Activated naive CD8-positive, alpha-beta T cell treated with anti-CD3 and anti-CD28 coated beads, Interleukin-2, amount 50 U/mL, for 24 hours (primary cell): ENCODE results near the gene ABCB9.
"Not testable (repeated sequence)": the region's sequence is repeated elsewhere in the genome, so short reads cannot be mapped to it uniquely, and the experiment has no call there.

Experiments used
- ATAC-seq: fragments of 150-1000 bp; cut with Tn5 transposase; one replicate; pipeline ENCODE4 v1.10.0; 2021
- DNase-seq: peaks from one replicate; pipeline ENCODE4 v3.0.0; 2021
- H3K27ac Mint-ChIP-seq: one replicate; pipeline ENCODE4 v1.8.0; 2021; ENCODE audit warnings: mild to moderate bottlenecking, mixed read lengths
- H3K27me3 Mint-ChIP-seq: one replicate; pipeline ENCODE4 v1.8.0; 2021; ENCODE audit warnings: mixed read lengths
- H3K36me3 Mint-ChIP-seq: one replicate; pipeline ENCODE4 v1.8.0; 2021; ENCODE audit warnings: low read depth, mixed read lengths
- H3K4me1 Mint-ChIP-seq: one replicate; pipeline ENCODE4 v1.8.0; 2021; ENCODE audit warnings: mixed read lengths
- H3K4me3 Mint-ChIP-seq: one replicate; pipeline ENCODE4 v1.8.0; 2021; ENCODE audit warnings: mild to moderate bottlenecking, moderate library complexity, mixed read lengths
- H3K9me3 Mint-ChIP-seq: one replicate; pipeline ENCODE4 v1.8.0; 2021; ENCODE audit warnings: mixed read lengths

The ABCB9 gene

DNA sequence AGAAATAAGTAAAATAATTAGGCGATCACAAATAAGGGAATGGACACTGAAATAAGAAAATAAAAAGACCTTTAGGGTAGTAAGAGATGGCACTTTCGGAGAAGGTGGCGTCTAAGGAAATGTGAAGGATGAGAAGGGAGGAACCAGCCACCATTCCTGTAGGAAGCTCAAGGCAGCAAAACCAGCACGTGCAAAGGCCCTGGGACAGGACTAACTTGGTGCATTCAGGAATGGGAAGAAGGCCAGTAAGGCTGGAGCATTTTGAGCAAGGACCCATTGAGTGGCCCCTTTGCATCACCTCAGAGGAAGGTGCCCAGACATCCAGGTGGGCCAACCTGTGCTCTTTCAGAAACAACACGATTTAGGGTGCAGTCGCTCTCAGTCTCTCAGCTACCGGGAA lies 69.6 kb downstream of the ABCB9 start:
- peak overlapping the region; percentile 86 for H3K4me3 Mint-ChIP-seq
- H3K27ac Mint-ChIP-seq, result peak overlapping the region; percentile 75
- H3K27me3 Mint-ChIP-seq, result no peaks in the 10 kb centered on the region
- H3K9me3 Mint-ChIP-seq, result peaks cover 6% of the 10 kb centered on the region
- H3K4me1 Mint-ChIP-seq, result peaks cover 93% of the 10 kb centered on the region
- DNase-seq (no peak), ATAC-seq (no peak)
- peaks cover 6% of the 10 kb centered on the region for H3K36me3 Mint-ChIP-seq

DNA sequence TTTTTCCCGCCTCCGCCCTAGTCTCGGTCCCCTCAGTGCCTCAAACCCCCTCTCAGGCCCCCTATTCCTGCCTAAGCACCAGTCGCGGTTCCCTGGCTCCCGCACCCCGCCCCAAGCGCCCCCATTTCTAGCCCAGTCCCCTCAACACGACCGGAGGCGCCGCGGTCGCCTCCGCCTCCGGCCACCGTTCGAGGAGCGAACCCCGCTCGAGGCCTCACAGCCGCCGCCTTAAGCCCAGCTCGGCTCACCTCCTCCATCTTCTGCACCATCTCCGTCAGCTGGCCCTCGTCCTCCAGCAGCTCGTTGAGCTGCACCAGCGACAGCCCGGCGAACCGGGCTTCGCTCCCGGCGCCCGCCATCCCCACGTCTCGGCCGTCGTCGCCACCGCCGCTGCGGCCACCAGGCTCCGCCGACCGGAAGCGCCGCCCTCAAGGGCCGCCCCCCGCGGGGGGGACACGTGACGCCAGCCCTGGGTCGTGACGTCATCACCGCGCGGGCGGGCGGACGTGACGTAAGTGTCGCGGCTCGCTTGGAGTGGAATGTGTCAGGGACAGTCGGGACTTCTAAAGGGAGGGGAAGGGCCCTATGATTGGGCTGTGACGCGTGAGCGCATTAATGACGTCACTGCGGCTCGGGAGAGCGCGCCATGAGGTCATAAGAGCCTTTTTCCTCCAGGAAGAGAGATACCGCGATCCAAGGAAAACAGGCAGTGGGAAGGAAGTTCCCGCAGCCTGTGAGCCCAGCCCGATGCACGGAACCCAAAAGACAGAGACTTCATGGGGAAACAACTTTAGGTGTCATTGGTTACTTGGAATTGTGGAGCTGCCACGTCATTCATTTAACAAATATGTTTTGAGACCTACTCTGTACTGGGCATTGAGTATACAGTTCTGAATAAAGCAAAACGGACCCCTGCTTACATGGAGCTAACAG lies 70.3 kb downstream of the ABCB9 start, which contains the start of gene VPS37B:
Gene VPS37B, minus strand, starts transcription at position 421 of the 933 bp plus-strand sequence. Its CDS starts 62 bp downstream, at position 359.
- Mint-ChIP-seq H3K36me3 (peaks cover 6% of the 10 kb centered on the region), H3K9me3 (peaks cover 6% of the 10 kb centered on the region), H3K4me1 (peaks cover 93% of the 10 kb centered on the region), H3K27me3 (no peaks in the 10 kb centered on the region), H3K27ac (peak within 1 kb of the TSS; percentile 75), H3K4me3 (peak within 1 kb of the TSS; percentile 86)
- peak; percentile 47 for ATAC-seq
- DNase-seq, result peak; percentile 92

DNA sequence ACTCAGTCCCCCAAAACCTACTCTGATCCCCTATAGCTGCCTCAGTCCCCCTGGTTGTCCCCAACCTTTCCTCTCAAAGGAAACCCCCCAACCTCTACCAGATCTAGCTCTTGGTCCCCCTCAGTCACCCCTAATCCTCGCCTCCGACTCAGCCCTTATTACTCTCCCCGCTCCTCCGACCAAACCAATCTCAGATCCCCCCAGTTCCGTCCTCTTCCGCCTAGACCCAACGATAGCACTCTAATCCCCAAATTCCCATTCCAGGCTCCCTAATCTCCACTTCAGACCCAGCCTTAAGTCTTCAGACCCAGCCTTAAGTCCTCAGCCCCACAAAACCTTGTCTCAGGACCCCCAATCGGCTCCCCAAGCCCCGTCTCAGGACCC lies 71.0 kb downstream of the ABCB9 start:
- Mint-ChIP-seq H3K4me3 (peak overlapping the region; percentile 86), H3K9me3 (peaks cover 6% of the 10 kb centered on the region), H3K27ac (peak overlapping the region; percentile 75), H3K36me3 (peaks cover 6% of the 10 kb centered on the region), H3K4me1 (peaks cover 93% of the 10 kb centered on the region), H3K27me3 (no peaks in the 10 kb centered on the region)
- ATAC-seq (no peak), DNase-seq (no peak)

DNA sequence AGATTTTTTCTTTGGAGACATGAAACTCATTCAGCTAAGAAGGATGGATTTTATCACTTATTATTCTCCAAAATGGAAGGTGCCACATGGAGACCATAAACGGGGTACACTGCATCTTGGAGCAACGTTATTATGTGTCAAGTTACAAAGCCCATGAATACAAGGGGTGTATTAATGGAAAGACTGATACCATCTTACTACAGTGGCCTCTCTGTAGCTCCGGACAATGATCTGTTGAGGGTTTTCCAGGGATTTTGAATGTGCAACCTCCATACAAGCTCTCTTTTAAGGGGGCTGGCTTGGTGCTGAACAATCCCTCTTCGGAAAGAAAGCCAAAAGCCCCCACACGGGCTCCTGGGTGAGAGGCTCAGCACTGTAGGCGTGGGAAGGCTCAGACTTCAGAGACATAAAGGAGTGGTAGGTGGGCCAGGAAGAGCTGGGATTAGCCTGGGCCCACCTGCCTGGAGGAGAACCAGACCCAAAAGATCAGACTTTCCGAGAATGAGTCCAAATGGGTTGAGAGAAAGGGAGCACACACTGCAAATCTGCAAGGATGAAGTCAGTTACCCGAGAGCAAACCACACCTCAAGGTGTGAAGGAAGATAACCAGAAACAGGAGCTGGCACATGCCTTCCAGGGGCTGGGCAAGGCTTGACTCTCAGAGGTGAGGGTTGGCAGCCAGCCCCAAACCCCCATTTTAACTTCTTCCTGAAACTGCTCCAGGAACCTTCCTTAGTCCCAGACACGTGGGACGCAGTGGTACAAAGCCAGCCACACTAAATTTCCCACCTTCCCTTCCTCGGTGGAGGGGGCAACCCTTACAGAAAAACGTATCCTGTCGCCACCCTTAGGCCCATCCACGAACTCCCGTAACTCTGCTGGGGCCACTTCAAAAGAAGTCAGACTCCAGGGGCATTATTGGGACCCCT lies 71.8 kb downstream of the ABCB9 start:
- Mint-ChIP-seq H3K4me3 (peak overlapping the region; percentile 86), H3K4me1 (peaks cover 93% of the 10 kb centered on the region), H3K27ac (peak overlapping the region; percentile 75), H3K36me3 (peaks cover 6% of the 10 kb centered on the region), H3K9me3 (peaks cover 6% of the 10 kb centered on the region), H3K27me3 (no peaks in the 10 kb centered on the region)
- ATAC-seq (no peak), DNase-seq (no peak)

DNA sequence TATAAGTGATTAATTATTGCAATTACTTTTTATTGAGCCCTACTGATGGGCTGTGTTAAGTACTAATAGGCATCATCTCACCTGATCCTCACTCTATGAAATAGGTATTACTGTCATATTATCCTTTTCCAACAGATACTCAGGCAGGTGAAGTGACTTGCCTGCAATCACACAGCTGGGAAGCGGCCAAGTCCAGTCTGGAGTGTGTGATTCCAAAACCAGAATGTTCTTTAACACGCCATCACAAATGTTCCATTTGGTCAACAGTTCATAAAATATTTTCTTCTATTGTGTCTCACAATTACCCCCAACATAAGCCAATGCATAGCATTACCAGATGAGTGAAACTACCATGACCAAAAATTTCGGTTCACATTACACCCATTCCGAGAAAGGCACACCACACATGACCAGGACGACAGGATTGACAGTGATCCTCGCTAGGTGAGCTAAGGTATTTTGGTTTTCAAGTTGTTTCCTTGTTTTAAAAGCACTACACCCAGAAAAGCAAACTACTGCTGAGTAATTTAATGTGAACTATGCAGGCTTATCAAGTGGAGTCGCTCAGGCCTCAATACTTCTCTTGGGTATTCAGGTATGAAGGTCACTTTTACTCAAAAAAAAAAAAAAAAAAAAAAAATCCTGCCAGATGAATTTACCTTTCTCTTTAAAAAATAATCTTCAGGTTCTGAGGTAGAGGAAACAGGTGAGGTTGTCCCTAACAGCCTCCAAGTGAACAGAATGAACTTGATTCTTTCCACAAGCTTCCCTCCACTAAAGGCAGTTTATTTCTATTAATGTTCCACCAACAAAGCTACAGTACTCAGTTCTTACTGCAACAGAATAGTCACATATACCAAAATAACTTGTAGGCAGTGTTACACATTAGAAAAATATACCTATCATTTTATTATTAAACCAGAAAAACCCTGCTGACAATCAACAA lies 72.8 kb downstream of the ABCB9 start:
- ATAC-seq, result no peak
- Mint-ChIP-seq H3K9me3 (peaks cover 6% of the 10 kb centered on the region), H3K36me3 (peaks cover 6% of the 10 kb centered on the region), H3K4me3 (peak overlapping the region; percentile 86), H3K27me3 (no peaks in the 10 kb centered on the region), H3K4me1 (peaks cover 93% of the 10 kb centered on the region), H3K27ac (peak overlapping the region; percentile 13)
- DNase-seq, result no peak

DNA sequence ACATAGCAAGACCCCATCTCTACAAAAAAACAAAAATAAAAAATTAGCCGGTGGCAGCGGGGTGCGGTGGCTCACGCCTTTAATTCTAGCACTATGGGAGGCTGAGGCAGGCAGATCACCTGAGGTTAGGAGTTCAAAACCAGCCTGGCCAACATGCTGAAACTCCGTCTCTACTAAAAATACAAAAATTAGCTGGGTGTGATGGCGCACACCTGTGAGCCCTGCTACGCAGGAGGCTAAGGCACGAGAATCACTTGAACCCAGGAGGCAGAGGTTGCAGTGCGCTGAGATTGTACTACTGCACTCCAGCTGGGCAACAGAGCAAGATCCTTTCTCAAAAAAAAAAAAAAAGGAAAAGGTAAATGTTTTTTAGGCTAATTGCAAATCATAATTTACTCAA lies 73.5 kb downstream of the ABCB9 start:
- not testable (repeated sequence) for H3K9me3 Mint-ChIP-seq, DNase-seq, H3K36me3 Mint-ChIP-seq, H3K27ac Mint-ChIP-seq, H3K4me3 Mint-ChIP-seq, H3K27me3 Mint-ChIP-seq, ATAC-seq
- peaks cover 93% of the 10 kb centered on the region for H3K4me1 Mint-ChIP-seq

DNA sequence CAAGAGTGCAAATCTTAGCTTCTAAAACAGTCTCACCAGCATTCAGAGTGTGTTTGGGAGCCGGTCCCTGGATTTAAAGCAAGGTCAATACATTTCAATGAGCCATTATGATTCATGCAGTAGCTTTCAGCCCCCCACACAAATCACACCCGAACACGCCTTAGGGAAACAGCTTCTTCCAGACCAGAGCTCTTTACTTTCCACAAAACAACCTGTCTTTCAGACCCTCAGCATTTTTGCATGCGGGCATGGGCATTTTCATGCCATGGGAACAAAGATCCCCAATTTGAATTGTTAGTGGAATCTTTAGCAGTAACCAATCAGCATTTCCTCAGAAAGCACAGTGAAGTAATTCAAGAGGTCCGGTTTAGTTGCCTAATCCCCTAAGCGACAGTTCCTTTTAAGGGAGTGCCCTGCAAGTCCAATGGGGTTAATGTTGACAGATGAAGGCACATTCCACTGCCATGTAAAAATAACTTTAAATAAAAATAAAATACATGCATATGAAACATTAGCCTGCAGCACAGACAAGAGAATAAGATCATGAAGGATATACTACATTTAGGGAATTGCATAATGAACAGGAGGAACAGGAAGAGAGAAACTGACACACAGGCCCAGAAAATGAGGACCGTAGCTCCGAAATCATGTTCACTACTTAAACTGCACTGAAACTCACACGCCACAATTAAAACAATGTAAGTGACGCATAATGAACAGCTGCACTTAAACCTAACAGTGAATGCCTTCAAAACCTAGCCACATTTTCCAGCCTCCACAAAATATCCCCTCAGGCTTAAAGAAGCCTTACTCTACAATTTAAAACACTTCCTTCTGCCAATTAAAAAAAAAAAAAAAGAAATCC lies 74.4 kb downstream of the ABCB9 start:
- peaks cover 93% of the 10 kb centered on the region for H3K4me1 Mint-ChIP-seq
- H3K36me3 Mint-ChIP-seq, result peaks cover 9% of the 10 kb centered on the region
- H3K4me3 Mint-ChIP-seq, result no peak overlapping the region
- DNase-seq, result no peak
- no peak for ATAC-seq
- peaks cover 3% of the 10 kb centered on the region for H3K27me3 Mint-ChIP-seq
- H3K27ac Mint-ChIP-seq, result no peak overlapping the region
- peaks cover 6% of the 10 kb centered on the region for H3K9me3 Mint-ChIP-seq

DNA sequence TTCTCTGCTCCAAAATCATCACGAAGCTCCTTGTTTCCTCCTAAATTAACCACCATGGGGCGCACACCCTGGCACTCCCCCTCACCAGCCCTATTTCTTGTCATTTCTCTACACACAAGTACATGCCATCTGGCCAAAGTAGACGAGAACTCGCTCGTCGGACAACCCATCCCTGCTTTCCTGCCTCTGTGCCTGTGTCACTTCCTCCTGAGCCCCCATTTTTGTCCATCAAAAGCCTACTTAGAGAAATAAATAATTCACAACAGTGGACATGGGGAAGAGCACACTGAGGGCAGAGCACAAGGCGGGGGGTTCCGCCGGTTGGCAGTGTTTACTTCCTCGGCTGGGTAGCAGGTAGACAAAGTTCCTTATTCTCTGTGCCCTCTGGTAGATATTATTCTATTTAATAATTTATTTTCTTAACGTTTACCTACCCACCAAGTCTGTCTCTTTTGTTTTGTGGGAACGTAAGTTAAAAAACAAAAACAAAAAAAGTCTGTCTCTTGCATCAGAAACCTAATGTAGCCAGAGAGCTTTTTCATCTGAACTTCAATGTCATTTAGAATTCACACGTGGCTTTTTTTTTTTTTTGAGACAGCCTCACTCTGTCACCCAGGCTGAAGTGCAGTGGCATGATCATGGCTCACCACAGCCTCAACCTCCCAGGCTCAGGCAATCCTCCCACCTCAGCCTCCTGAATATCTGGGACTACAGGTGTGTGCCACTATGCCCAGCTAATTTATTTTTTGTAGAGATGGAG lies 76.3 kb downstream of the ABCB9 start:
- peak overlapping the region; percentile 82 for H3K27ac Mint-ChIP-seq
- H3K4me3 Mint-ChIP-seq, result peak overlapping the region; percentile 65
- H3K27me3 Mint-ChIP-seq, result peaks cover 3% of the 10 kb centered on the region
- H3K36me3 Mint-ChIP-seq, result peaks cover 9% of the 10 kb centered on the region
- peaks cover 95% of the 10 kb centered on the region for H3K4me1 Mint-ChIP-seq
- DNase-seq (no peak), ATAC-seq (no peak)
- no peaks in the 10 kb centered on the region for H3K9me3 Mint-ChIP-seq

DNA sequence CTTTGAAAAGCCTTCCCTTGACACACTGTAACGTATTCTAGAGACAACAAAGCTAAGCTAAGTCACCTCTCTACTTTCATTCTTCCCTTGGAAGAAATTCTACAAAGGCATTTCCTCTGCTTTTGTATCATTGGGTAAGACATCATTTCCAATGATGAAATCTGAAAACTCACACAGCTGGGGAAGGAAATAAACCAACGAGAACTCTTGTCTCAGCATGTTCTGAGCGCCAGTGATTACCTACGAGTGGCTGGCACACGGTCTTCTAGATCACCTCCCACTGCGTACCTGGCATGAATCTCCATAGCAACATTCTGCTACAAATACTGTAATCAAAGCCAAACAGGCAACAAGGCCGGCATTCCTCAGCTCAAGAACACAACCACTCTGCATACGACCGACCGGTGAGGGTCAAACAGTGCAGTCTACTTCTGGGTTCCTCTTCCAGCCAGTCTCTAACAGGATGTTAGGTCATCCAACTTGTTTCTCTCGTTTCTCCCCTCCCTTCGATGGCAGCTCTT lies 78.0 kb downstream of the ABCB9 start:
- Mint-ChIP-seq H3K4me1 (peaks cover 95% of the 10 kb centered on the region), H3K27me3 (peaks cover 3% of the 10 kb centered on the region), H3K27ac (peak overlapping the region; percentile 83), H3K36me3 (peaks cover 6% of the 10 kb centered on the region), H3K4me3 (peak overlapping the region; percentile 64), H3K9me3 (no peaks in the 10 kb centered on the region)
- no peak for DNase-seq
- peak; percentile 33 for ATAC-seq

DNA sequence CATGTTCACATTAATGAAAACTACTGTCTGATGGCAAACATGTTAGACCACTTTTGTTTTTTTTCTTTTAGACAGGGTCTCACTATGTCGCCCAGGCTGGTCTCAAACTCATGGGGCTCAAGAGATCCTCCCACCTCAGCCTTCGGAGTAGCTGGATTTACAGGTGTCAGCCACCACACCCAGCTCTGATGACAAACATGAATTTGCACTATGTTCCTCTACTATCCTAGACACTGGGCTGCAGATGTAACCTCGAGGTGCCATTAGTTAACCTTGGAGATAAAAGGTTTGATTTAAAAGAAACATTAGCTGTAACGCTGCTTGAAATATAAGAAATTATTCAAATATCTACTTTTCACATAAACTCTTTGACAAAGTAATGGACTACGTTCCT lies 78.4 kb downstream of the ABCB9 start:
- Mint-ChIP-seq H3K36me3 (peaks cover 6% of the 10 kb centered on the region), H3K27me3 (peaks cover 3% of the 10 kb centered on the region), H3K4me1 (peaks cover 97% of the 10 kb centered on the region), H3K4me3 (peak overlapping the region; percentile 64), H3K27ac (peak overlapping the region; percentile 83), H3K9me3 (no peaks in the 10 kb centered on the region)
- ATAC-seq, result no peak
- no peak for DNase-seq

DNA sequence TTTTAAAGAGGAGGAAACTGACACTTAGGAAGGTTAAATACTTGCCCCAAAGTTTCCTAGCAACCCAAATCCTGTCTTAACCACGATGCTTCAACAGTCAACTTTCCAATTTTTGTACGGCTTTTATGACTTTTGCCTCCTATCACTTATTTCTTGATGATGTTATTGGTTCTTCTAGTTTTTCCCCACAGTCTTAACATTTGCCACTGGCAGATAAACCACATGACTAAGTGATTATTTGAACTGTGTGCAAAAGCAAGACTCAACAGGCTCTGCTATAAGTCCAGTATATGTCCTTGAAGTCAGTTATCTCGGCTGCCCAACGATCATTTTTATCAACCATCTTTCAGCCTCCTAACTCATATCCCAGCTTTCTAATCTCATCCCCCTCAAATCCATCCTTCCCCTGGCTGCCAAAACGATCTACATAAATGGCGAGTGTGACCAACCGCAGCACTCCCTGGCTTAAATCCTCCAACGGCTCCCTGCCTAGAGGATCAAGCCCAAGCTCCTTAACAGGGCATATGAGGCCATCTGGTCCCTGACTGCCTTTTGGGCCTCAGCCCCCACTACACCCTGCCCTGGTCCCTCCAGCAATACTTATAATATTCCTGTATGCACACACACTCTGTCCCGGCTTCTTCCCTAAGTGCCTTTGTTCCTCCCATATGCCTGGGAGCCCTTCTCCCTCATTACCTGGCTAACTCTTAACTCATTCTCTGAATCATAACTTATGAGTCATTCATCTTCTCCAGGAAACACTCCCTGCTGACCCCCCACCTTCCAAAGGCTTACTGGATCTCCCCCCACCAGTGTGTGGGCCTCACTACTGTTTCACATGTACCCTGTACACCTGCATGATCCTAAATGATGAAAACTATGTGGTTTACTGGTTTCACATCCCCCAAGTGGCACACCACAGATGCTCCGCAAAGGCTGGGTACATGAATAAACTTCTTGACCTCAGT lies 79.1 kb downstream of the ABCB9 start:
- H3K36me3 Mint-ChIP-seq, result peaks cover 6% of the 10 kb centered on the region
- peak; percentile 64 for DNase-seq

More for the DNA sequence above, 79.1 kb downstream of the ABCB9 start:
- peaks cover 97% of the 10 kb centered on the region for H3K4me1 Mint-ChIP-seq
- H3K9me3 Mint-ChIP-seq, result no peaks in the 10 kb centered on the region
- H3K4me3 Mint-ChIP-seq, result peak overlapping the region; percentile 64
- peak overlapping the region; percentile 83 for H3K27ac Mint-ChIP-seq
- peaks cover 3% of the 10 kb centered on the region for H3K27me3 Mint-ChIP-seq
- peak; percentile 72 for ATAC-seq
